NCI-H1048 (cell line): Measurements from ENCODE around the gene RGN.
"Not testable (repeated sequence)": the region's sequence is repeated elsewhere in the genome, so short reads cannot be mapped to it uniquely, and the experiment has no call there.

Experiments
- DNase-seq: peaks from one replicate; lab custom pipeline; 2025; lab: John Stamatoyannopoulos, UW

The RGN gene

GRCh38 chrX:47116551-47117110 lies 38.4 kb downstream of the RGN start:
- not testable (repeated sequence) for DNase-seq

- DNase-seq, result not testable (repeated sequence)
Observed at GRCh38 chrX:47124466-47124865, 46.2 kb downstream of the RGN start.

- DNase-seq, result peak; percentile 57
Observed at GRCh38 chrX:47129157-47129898, 51.1 kb downstream of the RGN start.

- no peak for DNase-seq
Observed at GRCh38 chrX:47129899-47130358, 51.7 kb downstream of the RGN start.

- DNase-seq, result no peak
Observed at GRCh38 chrX:47133493-47133892, 55.2 kb downstream of the RGN start.

- not testable (repeated sequence) for DNase-seq
Observed at GRCh38 chrX:47135650-47136049, 57.4 kb downstream of the RGN start.

GRCh38 chrX:47138171-47138570 lies 59.9 kb downstream of the RGN start:
- no peak for DNase-seq
